Middle frontal gyrus (tissue), 1 donor: ENCODE results near the gene REX1BD.
"Not testable (repeated sequence)": the region's sequence is repeated elsewhere in the genome, so short reads cannot be mapped to it uniquely, and the experiment has no call there.

Source experiments
- DNase-seq: peaks from one replicate; pipeline ENCODE4 v3.0.0-alpha.2; 2015; ENCODE audit warnings: low spot score; ENCODE audit errors: extremely low spot score

The REX1BD gene

GRCh38 chr19:18588611-18589379, at the start of gene REX1BD:
TSS of gene REX1BD (plus strand) at chr19:18588798. CDS start at chr19:18588802, 4 bp downstream.
- peak; percentile 51 for DNase-seq

- DNase-seq, result no peak
Observed at GRCh38 chr19:18539372-18539771, 49.2 kb upstream of the REX1BD start.

GRCh38 chr19:18540200-18540599, 48.4 kb upstream of the REX1BD start:
- DNase-seq, result not testable (repeated sequence)

GRCh38 chr19:18541258-18541991, 47.2 kb upstream of the REX1BD start:
- DNase-seq, result no peak

- DNase-seq, result no peak
Observed at GRCh38 chr19:18541992-18542940, 46.3 kb upstream of the REX1BD start.

- DNase-seq, result peak; percentile 88
Observed at GRCh38 chr19:18542941-18543813, 45.4 kb upstream of the REX1BD start, which contains the start of gene FKBP8. TSS of gene FKBP8 (minus strand) at chr19:18543573. CDS start at chr19:18541970, 1,603 bp downstream.

- DNase-seq, result peak; percentile 8
Observed at GRCh38 chr19:18543814-18544475, 44.7 kb upstream of the REX1BD start.

GRCh38 chr19:18551631-18552030, 37.0 kb upstream of the REX1BD start:
- no peak for DNase-seq

GRCh38 chr19:18557411-18558201, 31.0 kb upstream of the REX1BD start, which contains the start of gene KXD1:
TSS of gene KXD1 (plus strand) at chr19:18557870. CDS start at chr19:18562057, 4,187 bp downstream.
- DNase-seq, result peak; percentile 95

GRCh38 chr19:18558202-18558555, 30.4 kb upstream of the REX1BD start:
- no peak for DNase-seq

GRCh38 chr19:18558604-18559003, 30.0 kb upstream of the REX1BD start:
- DNase-seq, result no peak

GRCh38 chr19:18559685-18560084, 28.9 kb upstream of the REX1BD start:
- DNase-seq, result no peak

- DNase-seq, result no peak
Observed at GRCh38 chr19:18562086-18562485, 26.5 kb upstream of the REX1BD start.

- DNase-seq, result no peak
Observed at GRCh38 chr19:18566953-18567352, 21.6 kb upstream of the REX1BD start.

GRCh38 chr19:18568367-18568766, 20.2 kb upstream of the REX1BD start:
- no peak for DNase-seq

GRCh38 chr19:18571564-18572344, 16.8 kb upstream of the REX1BD start, which contains the start of gene UBA52:
TSS of gene UBA52 (plus strand) at chr19:18571857. CDS start at chr19:18573301, 1,444 bp downstream.
- peak; percentile 97 for DNase-seq

GRCh38 chr19:18574691-18575291, 13.8 kb upstream of the REX1BD start:
- DNase-seq, result no peak

GRCh38 chr19:18576383-18576782, 12.2 kb upstream of the REX1BD start:
- no peak for DNase-seq
